Right lobe of liver (tissue), 4 donors: ENCODE measurements around the gene SGCA.

ENCODE experiments used
- POLR2A ChIP-seq: fragments of 450-650 bp; IDR thresholded peaks from one replicate; pipeline ENCODE4 v1.6.1; 2017; ENCODE audit warnings: antibody characterized with exemption, mild to moderate bottlenecking
- TF ChIP-seq, protein P1 (sequence below), 4 donors: fragments of 200-600 bp in 3 of 4; fragments of 450-650 bp in 1 of 4; IDR thresholded peaks; one replicate each; pipeline versions ENCODE4 v1.5.1 to v1.8.0; 2016 to 2022; ENCODE audit warnings: antibody characterized with exemption in 4 of 4, mild to moderate bottlenecking in 2 of 4
- donor health status: DM: no; HTN: no; CAD: no.
- donor health status: DM: no; HTN: no; CAD: no.
- donor health status: DM: no; HTN: yes; CAD: no.

DNA sequence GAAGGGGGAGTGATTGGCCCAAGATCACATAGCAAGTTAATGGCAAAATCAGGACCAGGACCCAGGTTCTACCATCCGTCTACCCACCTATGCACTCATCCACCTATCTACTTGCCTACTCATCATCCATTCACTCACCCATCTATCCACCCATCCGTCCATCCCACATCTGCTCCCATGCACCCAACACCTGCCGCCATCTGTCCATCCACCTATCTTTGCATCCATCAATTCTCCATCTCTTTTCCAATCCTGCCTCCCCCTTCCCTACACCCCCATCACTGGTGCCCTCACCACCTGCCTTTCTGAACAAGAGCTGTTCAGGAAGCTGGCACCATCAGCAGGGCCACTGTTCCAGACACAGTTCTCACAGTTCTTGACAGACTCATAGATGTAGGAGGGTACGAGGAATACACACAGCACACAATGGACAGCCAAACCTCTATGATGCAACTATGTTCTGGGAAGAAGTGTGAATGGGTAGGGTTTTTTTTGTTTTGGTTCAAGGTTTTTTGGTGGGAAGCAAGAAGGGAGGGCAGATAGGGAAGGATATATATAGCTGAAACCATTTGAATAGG lies 40.3 kb upstream of the SGCA start:
- TF ChIP-seq, protein P1, sequence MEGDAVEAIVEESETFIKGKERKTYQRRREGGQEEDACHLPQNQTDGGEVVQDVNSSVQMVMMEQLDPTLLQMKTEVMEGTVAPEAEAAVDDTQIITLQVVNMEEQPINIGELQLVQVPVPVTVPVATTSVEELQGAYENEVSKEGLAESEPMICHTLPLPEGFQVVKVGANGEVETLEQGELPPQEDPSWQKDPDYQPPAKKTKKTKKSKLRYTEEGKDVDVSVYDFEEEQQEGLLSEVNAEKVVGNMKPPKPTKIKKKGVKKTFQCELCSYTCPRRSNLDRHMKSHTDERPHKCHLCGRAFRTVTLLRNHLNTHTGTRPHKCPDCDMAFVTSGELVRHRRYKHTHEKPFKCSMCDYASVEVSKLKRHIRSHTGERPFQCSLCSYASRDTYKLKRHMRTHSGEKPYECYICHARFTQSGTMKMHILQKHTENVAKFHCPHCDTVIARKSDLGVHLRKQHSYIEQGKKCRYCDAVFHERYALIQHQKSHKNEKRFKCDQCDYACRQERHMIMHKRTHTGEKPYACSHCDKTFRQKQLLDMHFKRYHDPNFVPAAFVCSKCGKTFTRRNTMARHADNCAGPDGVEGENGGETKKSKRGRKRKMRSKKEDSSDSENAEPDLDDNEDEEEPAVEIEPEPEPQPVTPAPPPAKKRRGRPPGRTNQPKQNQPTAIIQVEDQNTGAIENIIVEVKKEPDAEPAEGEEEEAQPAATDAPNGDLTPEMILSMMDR (IDR thresholded peaks at IDR 0.05): no peak
- TF ChIP-seq POLR2A: no peak
